Gastrocnemius medialis (tissue), 4 donors: ENCODE results near the gene CAPN5. TPM values are rescaled to one million over a fixed set of nuclear protein-coding genes. Genes with fewer than 3 reads are reported as not detected.

Source experiments
- ATAC-seq, 2 donors: fragments of 150-250 bp; one replicate each; pipeline ENCODE4 v1.9.1; 2016
- DNase-seq, 2 donors: peaks; one replicate each; pipeline ENCODE4 v3.0.0-alpha.2; 2019
- H3K27ac ChIP-seq, 4 donors: fragments of 200-600 bp; sonication (generic); 1 replicate in 1 of 4; 2 replicates in 3 of 4; pipeline ENCODE4 v1.5.1; 2016 to 2018; ENCODE audit warnings: mild to moderate bottlenecking in 2 of 4, moderate library complexity in 1 of 4
- H3K27me3 ChIP-seq, 3 donors: fragments of 200-600 bp; sonication (generic) in 2 of 3; 1 replicate in 1 of 3; 2 replicates in 2 of 3; pipeline versions ENCODE4 v1.5.1 to v1.6.0; 2016 to 2019; ENCODE audit warnings: mild to moderate bottlenecking in 1 of 3, moderate library complexity in 1 of 3
- H3K36me3 ChIP-seq, 2 donors: fragments of 200-600 bp; sonication (generic) in 1 of 2; one replicate each; pipeline ENCODE4 v1.5.1; 2017 to 2018
- H3K4me1 ChIP-seq, 2 donors: fragments of 200-600 bp; sonication (generic) in 1 of 2; one replicate each; pipeline ENCODE4 v1.5.1; 2016 to 2017; ENCODE audit warnings: mild to moderate bottlenecking in 2 of 2
- H3K4me3 ChIP-seq, 4 donors: fragments of 200-600 bp; sonication (generic) in 3 of 4; 1 replicate in 1 of 4; 2 replicates in 3 of 4; pipeline ENCODE4 v1.5.1; 2016 to 2019; ENCODE audit warnings: mild to moderate bottlenecking in 2 of 4
- H3K9me3 ChIP-seq, 3 donors: fragments of 200-600 bp; sonication (generic) in 2 of 3; 1 replicate in 1 of 3; 2 replicates in 2 of 3; pipeline ENCODE4 v1.5.1; 2016 to 2019
- CTCF ChIP-seq, 5 experiments: fragments of 450-650 bp in 3 of 5; fragments of 200-600 bp in 2 of 5; sonication (generic) in 2 of 5; IDR thresholded peaks in 4 of 5; conservative IDR thresholded peaks in 1 of 5; 1 replicate in 4 of 5; 2 replicates in 1 of 5; pipeline ENCODE4 v1.5.1; 2016 to 2019; ENCODE audit warnings: antibody characterized with exemption in 5 of 5, mild to moderate bottlenecking in 3 of 5, moderate library complexity in 3 of 5
- POLR2A ChIP-seq, 2 donors: fragments of 450-650 bp; IDR thresholded peaks; one replicate each; pipeline ENCODE4 v1.6.1; 2017; ENCODE audit warnings: antibody characterized with exemption in 2 of 2, mild to moderate bottlenecking in 2 of 2, moderate library complexity in 2 of 2
- in situ Hi-C, 4 donors: fragments of 200-750 bp; cut with MboI; loops; one replicate each; pipeline versions ENCODE4 v1.15.0 to v1.8.0; 2017; ENCODE audit warnings: low sequenced_read_pairs in 4 of 4
- intact Hi-C: fragments of 100-400 bp; cut with DNase I; formaldehyde crosslinking; loops from one replicate; pipeline ENCODE4 v1.15.1; 2023; ENCODE audit warnings: low total_unique reads
- total RNA-seq, 4 donors: library from RNA; depleted of rRNA; stranded (reverse); fragments of >200 nt; gene quantifications; one replicate each; pipeline versions ENCODE4 v1.1.0 to v1.2.3, GENCODE V29; 2016

The CAPN5 gene
- total RNA-seq, 4 donors from 2014 or later = 0.58 to 12.4 (median 1.5) TPM

- Histone ChIP-seq H3K27ac (no peak overlapping the region), H3K36me3 (no peaks in the 10 kb centered on the region), H3K4me1 (peaks cover 0 to 6% of the 10 kb centered on the region in 2 donors), H3K27me3 (peaks cover 31 to 40% (median 32%) of the 10 kb centered on the region in 3 donors), H3K4me3 (no peak overlapping the region), H3K9me3 (no peaks in the 10 kb centered on the region)
- no peak for TF ChIP-seq CTCF (IDR thresholded peaks at IDR 0.05 in 4 of 5, conservative IDR thresholded peaks at IDR 0.05 in 1 of 5)
- no peak for TF ChIP-seq POLR2A (IDR thresholded peaks at IDR 0.05)
- intact Hi-C loops (no loop called here), in situ Hi-C loops (no loop called here)
- DNase-seq = no peak
- no peak for ATAC-seq
These were observed 29.7 kb upstream of the CAPN5 start for GRCh38 chr11:77037057-77037456.

- H3K4me1 ChIP-seq = peaks cover 0 to 6% of the 10 kb centered on the region in 2 donors
- in situ Hi-C loops = no loop called here
- no peak overlapping the region for H3K4me3 ChIP-seq
- H3K36me3 ChIP-seq = no peaks in the 10 kb centered on the region
- no peak overlapping the region for H3K27ac ChIP-seq
- DNase-seq (no peak), ATAC-seq (no peak)
- TF ChIP-seq CTCF (IDR thresholded peaks at IDR 0.05 in 4 of 5, conservative IDR thresholded peaks at IDR 0.05 in 1 of 5) (no peak), POLR2A (IDR thresholded peaks at IDR 0.05) (no peak)
- intact Hi-C loops = no loop called here
- no peaks in the 10 kb centered on the region for H3K9me3 ChIP-seq
- H3K27me3 ChIP-seq = peaks cover 31 to 43% (median 32%) of the 10 kb centered on the region in 3 donors
These were observed 28.5 kb upstream of the CAPN5 start for GRCh38 chr11:77038029-77038824.

- H3K4me1 ChIP-seq = peaks cover 0 to 6% of the 10 kb centered on the region in 2 donors
- TF ChIP-seq CTCF (IDR thresholded peaks at IDR 0.05 in 4 of 5, conservative IDR thresholded peaks at IDR 0.05 in 1 of 5) = no peak
- H3K36me3 ChIP-seq = no peaks in the 10 kb centered on the region
- H3K27ac ChIP-seq = no peak overlapping the region
- peaks cover 31 to 43% (median 32%) of the 10 kb centered on the region in 3 donors for H3K27me3 ChIP-seq
- no peaks in the 10 kb centered on the region for H3K9me3 ChIP-seq
- intact Hi-C loops = no loop called here
- no peak for ATAC-seq
- in situ Hi-C loops = no loop called here
- no peak overlapping the region for H3K4me3 ChIP-seq
- DNase-seq = no peak
These were observed 27.9 kb upstream of the CAPN5 start for GRCh38 chr11:77038825-77039326.

GRCh38 chr11:77039491-77040400 lies 27.0 kb upstream of the CAPN5 start:
- intact Hi-C loops = no loop called here
- TF ChIP-seq CTCF (IDR thresholded peaks at IDR 0.05 in 4 of 5, conservative IDR thresholded peaks at IDR 0.05 in 1 of 5) (peak in 2 of 5 experiments; percentile 10 to 15), POLR2A (IDR thresholded peaks at IDR 0.05) (no peak)
- ATAC-seq (no peak), DNase-seq (no peak)
- Histone ChIP-seq H3K9me3 (no peaks in the 10 kb centered on the region), H3K36me3 (no peaks in the 10 kb centered on the region), H3K4me3 (peak overlapping the region; percentile 28 to 47 (median 42)), H3K27ac (no peak overlapping the region), H3K27me3 (peaks cover 32 to 48% (median 34%) of the 10 kb centered on the region in 3 donors), H3K4me1 (peaks cover 0 to 6% of the 10 kb centered on the region in 2 donors)
- in situ Hi-C loops = loop anchor here in 3 of 4 donors (10.0 kb wide), 2 partner anchors 55 to 145 kb away; no protein-coding TSS in a partner anchor
